Neutrophil (primary cell): ENCODE data around the gene MYO18A.

Experiments used
- H3K27ac ChIP-seq: fragments of 200-600 bp; sonication (generic); 2 replicates; pipeline ENCODE4 v1.5.1; 2016; ENCODE audit warnings: mild to moderate bottlenecking, moderate library complexity
- H3K27me3 ChIP-seq: fragments of 200-600 bp; sonication (generic); 2 replicates; pipeline ENCODE4 v1.6.0; 2016; ENCODE audit warnings: mild to moderate bottlenecking
- H3K36me3 ChIP-seq: fragments of 200-600 bp; sonication (generic); 2 replicates; pipeline ENCODE4 v1.5.1; 2017
- H3K4me1 ChIP-seq, 2 experiments: fragments of 200-600 bp in 1 of 2; sonication (generic) in 1 of 2; 1 replicate in 1 of 2; 2 replicates in 1 of 2; pipeline versions ENCODE4 v1.5.1 to v1.6.1; 2013 to 2016; ENCODE audit warnings: low read depth in 1 of 2, low read length in 1 of 2, mild to moderate bottlenecking in 1 of 2, moderate library complexity in 1 of 2; ENCODE audit not compliant: control insufficient read depth in 1 of 2, insufficient read depth in 1 of 2
- H3K4me3 ChIP-seq, 2 experiments: fragments of 200-600 bp in 1 of 2; sonication (generic) in 1 of 2; 1 replicate in 1 of 2; 2 replicates in 1 of 2; pipeline ENCODE4 v1.5.1; 2013 to 2016; ENCODE audit warnings: low read depth in 1 of 2, low read length in 1 of 2, mild to moderate bottlenecking in 1 of 2, moderate library complexity in 1 of 2
- H3K9me3 ChIP-seq: fragments of 200-600 bp; sonication (generic); 2 replicates; pipeline ENCODE4 v1.5.1; 2016
- CTCF ChIP-seq: fragments of 200-600 bp; sonication (generic); IDR thresholded peaks from 2 replicates; pipeline ENCODE4 v1.5.1; 2016; ENCODE audit warnings: antibody characterized with exemption

Gene MYO18A

GRCh38 chr17:29127840-29128239, 52.4 kb downstream of the MYO18A start:
- H3K27ac ChIP-seq = peak overlapping the region; percentile 81
- H3K9me3 ChIP-seq = no peaks in the 10 kb centered on the region
- peaks cover 33 to 34% of the 10 kb centered on the region in 2 experiments for H3K4me1 ChIP-seq
- peaks cover 34% of the 10 kb centered on the region for H3K36me3 ChIP-seq
- H3K27me3 ChIP-seq = no peaks in the 10 kb centered on the region
- no peak for TF ChIP-seq CTCF
- H3K4me3 ChIP-seq = no peak overlapping the region

DNA sequence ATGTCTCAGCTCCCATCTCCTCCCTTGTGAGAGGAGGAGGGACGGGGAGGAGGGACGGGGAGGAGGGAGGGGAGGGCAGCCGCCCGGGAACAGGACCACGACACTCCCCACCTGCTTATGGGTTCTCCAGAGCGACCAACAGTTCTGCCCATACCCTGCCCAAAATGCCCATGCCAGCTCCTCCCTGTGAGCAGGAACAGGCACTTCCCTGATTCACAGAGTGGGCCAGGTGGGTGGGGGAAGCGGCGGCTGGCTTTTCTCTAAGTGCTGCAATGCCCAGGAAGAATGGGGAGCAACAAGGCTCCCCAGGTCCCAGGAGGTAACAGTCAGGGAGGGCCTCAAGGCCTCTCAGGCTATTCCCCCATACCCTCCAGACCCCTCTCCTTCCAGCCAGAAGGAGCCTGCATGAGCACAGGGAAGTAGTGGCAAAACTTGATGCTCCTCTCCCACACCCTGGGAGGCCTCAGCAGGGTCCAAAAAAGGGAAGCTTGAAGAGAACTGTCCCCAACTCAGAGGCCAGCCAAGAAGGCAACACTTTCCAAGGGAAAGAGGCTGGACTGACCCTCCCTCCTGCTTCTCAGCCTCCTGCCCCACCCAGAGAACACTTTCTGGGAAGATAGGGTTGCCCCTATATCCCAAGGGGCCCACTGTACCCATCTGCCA, 53.8 kb downstream of the MYO18A start:
- Histone ChIP-seq H3K4me3 (no peak overlapping the region), H3K4me1 (peaks cover 28 to 31% of the 10 kb centered on the region in 2 experiments), H3K9me3 (no peaks in the 10 kb centered on the region), H3K27me3 (no peaks in the 10 kb centered on the region), H3K36me3 (peaks cover 47% of the 10 kb centered on the region), H3K27ac (peak overlapping the region; percentile 81)
- TF ChIP-seq CTCF = no peak

DNA sequence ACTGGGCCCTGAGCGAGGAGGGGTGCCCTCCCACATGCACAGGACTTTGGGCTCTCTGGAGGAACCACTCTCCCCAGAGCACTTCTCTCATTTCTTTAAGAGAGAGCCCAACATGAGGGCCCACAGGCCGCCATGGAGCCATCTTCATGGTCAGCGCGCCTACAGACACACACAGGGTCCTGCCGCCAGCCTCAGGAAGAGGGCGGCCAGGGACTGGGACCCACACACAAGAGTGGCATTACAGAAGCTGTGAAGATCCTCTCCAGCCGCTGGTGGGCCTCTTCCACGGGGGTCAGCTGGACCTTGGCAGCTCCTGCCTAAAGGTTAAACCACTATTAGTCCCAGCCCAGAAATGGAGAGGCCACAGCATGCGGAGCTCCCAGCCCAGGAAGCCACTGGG, 54.5 kb downstream of the MYO18A start:
- no peak overlapping the region for H3K4me3 ChIP-seq
- peak overlapping the region; percentile 81 for H3K27ac ChIP-seq
- no peaks in the 10 kb centered on the region for H3K27me3 ChIP-seq
- H3K9me3 ChIP-seq = no peaks in the 10 kb centered on the region
- H3K4me1 ChIP-seq = peaks cover 21 to 24% of the 10 kb centered on the region in 2 experiments
- TF ChIP-seq CTCF = no peak
- peaks cover 55% of the 10 kb centered on the region for H3K36me3 ChIP-seq

DNA sequence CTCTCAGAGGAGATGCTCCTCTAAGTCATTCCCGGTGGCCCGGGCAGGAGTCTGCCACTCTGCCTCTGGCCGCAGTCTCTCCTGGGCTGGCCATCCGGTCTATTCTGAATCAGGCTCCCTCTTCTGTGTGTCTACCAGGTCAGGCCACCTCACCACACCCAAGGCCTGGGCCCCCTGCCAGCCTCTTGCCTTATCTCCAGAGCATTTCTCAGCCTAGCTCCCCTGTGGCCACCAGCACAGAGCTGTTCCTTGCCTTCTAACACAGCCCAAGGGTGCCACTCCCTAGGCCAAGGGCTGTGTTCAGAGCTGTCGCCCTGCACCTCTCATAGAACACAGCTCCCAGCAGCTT, 55.3 kb downstream of the MYO18A start:
- H3K36me3 ChIP-seq = peaks cover 62% of the 10 kb centered on the region

DNA sequence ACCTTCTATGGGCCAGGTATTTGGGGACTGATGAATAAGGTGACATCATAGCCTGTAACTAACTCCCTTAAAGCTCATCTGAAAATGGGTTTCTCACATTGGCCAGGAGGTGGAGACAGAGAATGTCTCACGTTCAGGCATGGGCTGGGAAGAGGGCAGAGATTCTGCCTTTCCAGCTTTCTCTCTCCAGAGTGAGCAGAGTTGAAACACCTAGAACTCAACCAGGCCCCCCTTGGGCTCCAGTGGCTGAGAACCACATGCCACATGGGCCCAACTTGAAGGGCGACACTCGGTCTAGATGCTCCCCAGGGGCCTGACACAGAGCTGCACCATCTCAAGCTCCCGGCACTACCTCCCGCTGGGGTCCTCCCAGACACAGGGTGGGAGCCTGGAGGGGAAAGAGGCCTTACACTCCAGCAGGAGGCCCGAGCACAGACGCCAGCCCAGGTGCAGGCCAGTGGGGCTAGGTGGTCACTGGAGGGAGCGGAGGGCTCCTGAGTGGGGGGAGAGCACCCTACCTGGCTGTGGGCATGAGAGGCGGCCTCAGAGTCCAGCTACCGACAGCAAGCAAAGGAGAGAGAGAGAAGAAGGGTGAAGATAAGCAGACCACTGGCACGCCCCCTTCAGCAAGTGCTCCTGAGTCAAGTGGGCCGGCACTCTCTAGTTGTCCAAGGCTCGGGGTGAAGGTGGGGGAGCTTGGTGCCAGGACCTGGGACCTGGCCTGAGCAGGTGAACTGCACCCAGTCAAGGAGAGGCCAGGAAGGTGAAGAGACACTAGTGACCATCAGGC, 55.9 kb downstream of the MYO18A start:
- Histone ChIP-seq H3K27me3 (no peaks in the 10 kb centered on the region), H3K27ac (no peak overlapping the region), H3K36me3 (peaks cover 62% of the 10 kb centered on the region), H3K4me1 (peaks cover 20% of the 10 kb centered on the region in 2 experiments), H3K9me3 (no peaks in the 10 kb centered on the region), H3K4me3 (no peak overlapping the region)
- peak; percentile 47 for TF ChIP-seq CTCF

More for the DNA sequence above, 55.3 kb downstream of the MYO18A start:
- no peaks in the 10 kb centered on the region for H3K27me3 ChIP-seq
- no peaks in the 10 kb centered on the region for H3K9me3 ChIP-seq
- no peak for TF ChIP-seq CTCF
- H3K4me1 ChIP-seq = peaks cover 20% of the 10 kb centered on the region in 2 experiments
- H3K27ac ChIP-seq = peak overlapping the region; percentile 81
- H3K4me3 ChIP-seq = no peak overlapping the region
